ENCODE results near the gene KCNA5.

Gene KCNA5

DNA sequence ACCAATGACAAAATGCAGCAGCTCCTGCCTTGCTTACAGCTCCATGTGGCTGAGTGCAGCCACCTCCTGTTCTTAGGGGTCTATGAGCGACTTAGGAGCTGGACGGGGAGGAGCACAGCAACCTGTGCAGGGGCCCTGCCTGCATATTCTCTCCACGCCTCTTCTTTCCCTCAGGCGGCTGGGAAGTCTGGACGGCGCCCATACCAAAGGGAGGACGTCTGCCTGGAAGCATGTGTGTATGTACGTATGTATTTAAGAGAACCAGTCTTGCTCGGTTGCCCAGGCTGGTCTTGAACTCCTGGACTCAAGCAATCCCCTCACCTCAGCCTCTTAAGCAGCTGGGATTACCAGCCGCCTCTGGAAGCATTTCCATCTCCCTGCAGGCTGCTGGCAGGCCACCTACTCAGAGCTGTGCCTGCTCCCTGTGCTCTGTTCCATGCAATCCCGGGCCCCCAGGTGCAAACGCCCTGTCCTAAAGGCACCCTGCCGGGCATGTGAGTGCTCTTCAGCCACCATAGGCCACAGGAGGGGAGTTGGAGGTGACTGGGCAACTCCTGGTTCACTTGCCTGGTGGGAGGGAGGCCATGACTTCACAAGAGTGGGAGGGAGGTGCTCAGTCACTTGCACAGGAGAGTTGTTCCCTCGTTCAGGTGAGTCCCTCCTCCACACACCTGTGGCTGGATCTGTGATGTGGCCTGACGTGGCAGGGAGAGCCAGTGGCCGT lies 44.3 kb downstream of the KCNA5 start:
- DNase-seq (ENCODE audit: extremely low spot score), result no peak
- TF ChIP-seq ARNT (IDR thresholded peaks at IDR 0.05) (no peak), BHLHE40 (IDR thresholded peaks at IDR 0.05; ENCODE audit: borderline replicate concordance) (no peak), TARDBP (IDR thresholded peaks at IDR 0.05) (no peak), SP1 (IDR thresholded peaks at IDR 0.05) (no peak), L3MBTL2 (conservative IDR thresholded peaks at IDR 0.05) (no peak), FOXK2 (IDR thresholded peaks at IDR 0.05) (no peak), NFRKB (IDR thresholded peaks at IDR 0.05) (no peak), ELF4 (IDR thresholded peaks at IDR 0.05) (no peak), FOXA1 (IDR thresholded peaks at IDR 0.05) (no peak), CTBP1 (IDR thresholded peaks at IDR 0.05; ENCODE audit: borderline replicate concordance) (no peak)
- TF ChIP-seq, protein P1, sequence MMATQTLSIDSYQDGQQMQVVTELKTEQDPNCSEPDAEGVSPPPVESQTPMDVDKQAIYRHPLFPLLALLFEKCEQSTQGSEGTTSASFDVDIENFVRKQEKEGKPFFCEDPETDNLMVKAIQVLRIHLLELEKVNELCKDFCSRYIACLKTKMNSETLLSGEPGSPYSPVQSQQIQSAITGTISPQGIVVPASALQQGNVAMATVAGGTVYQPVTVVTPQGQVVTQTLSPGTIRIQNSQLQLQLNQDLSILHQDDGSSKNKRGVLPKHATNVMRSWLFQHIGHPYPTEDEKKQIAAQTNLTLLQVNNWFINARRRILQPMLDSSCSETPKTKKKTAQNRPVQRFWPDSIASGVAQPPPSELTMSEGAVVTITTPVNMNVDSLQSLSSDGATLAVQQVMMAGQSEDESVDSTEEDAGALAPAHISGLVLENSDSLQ (IDR thresholded peaks at IDR 0.05), result no peak
- ChIA-PET POLR2A (no interaction called here), CTCF (interaction anchor here (1.3 kb wide), 1 partner anchor 232 kb away, joined by 3 read pairs; no protein-coding TSS in a partner anchor)

DNA sequence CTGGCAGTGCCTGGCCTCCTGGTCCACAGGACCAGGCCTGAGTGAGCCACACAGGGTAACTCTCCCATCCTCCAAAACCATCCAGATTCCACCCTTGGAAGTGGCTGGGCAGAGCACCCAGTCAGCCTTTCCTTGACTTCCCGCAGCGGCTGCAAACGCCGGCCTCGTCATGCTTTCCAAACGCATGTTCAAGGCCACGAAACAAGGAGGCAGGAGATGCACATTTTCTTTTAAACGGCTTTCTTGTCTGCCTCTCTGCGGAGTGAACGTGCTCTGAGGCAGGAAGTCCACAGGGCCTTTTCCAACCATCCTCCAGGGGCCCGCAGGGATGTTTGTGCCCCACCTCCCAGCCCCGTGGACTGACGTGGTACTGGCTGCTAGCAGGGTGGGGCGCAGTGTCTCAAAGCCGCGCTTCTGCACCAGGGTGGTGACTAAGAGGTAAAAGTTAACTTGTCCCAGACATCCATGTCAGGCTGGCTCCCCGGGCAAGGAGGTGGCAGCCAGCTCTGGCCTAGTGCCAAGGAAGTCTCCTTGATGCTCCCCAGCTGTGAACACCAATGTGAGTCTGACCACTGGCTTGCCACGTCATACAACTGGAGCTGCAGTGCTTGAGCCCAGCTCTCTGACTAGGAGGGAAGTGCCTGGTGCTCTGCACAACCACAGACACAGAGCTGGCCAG lies 45.0 kb downstream of the KCNA5 start:
- ChIA-PET POLR2A (no interaction called here), CTCF (interaction anchor here (1.3 kb wide), 1 partner anchor 233 kb away, joined by 3 read pairs; no protein-coding TSS in a partner anchor)
- DNase-seq (ENCODE audit: extremely low spot score), result no peak
- TF ChIP-seq SP1 (IDR thresholded peaks at IDR 0.05), result no peak
- TF ChIP-seq ELF4 (IDR thresholded peaks at IDR 0.05), result no peak
- no peak for TF ChIP-seq ZNF384 (IDR thresholded peaks at IDR 0.05)
- TF ChIP-seq CTBP1 (IDR thresholded peaks at IDR 0.05; ENCODE audit: borderline replicate concordance), result no peak
- TF ChIP-seq HDGF (IDR thresholded peaks at IDR 0.05; ENCODE audit: borderline replicate concordance), result no peak
- TF ChIP-seq L3MBTL2 (conservative IDR thresholded peaks at IDR 0.05), result no peak
- no peak for TF ChIP-seq FOXA1 (IDR thresholded peaks at IDR 0.05)
- TF ChIP-seq NFRKB (IDR thresholded peaks at IDR 0.05), result no peak
- no peak for TF ChIP-seq ARNT (IDR thresholded peaks at IDR 0.05)
- TF ChIP-seq, protein P1 (IDR thresholded peaks at IDR 0.05), result no peak
- no peak for TF ChIP-seq FOXK2 (IDR thresholded peaks at IDR 0.05)
- TF ChIP-seq FOXM1 (IDR thresholded peaks at IDR 0.05; ENCODE audit: borderline replicate concordance), result no peak
- TF ChIP-seq LEF1 (IDR thresholded peaks at IDR 0.05; ENCODE audit: borderline replicate concordance), result no peak
- TF ChIP-seq TARDBP (IDR thresholded peaks at IDR 0.05), result no peak
- TF ChIP-seq SUZ12 (IDR thresholded peaks at IDR 0.05), result no peak

DNA sequence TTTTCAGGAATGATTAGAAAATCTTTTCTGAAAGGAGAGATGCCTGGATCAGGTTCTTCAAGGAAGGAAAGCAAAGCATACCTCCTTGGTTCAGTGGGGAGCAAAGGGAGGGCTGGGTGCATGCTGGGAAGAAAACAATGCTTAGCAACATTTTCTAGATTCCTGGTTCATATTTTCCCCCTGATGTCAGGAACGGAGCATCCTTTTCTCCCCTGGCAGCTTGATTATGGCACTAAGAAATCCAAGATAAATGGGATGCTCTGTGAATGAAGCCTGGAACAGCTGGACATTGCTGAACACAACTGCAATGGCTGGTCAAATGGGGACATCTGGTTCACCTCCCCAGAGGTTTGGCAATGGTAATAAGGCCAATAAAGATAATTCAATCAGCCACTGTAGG lies 50.9 kb downstream of the KCNA5 start:
- DNase-seq (ENCODE audit: extremely low spot score), result no peak
- CTCF ChIA-PET, result interaction anchor here (0.6 kb wide), 1 partner anchor 143 kb away, joined by 3 read pairs; no protein-coding TSS in a partner anchor
- TF ChIP-seq ZNF384 (IDR thresholded peaks at IDR 0.05) (no peak), HDGF (IDR thresholded peaks at IDR 0.05; ENCODE audit: borderline replicate concordance) (no peak), FOXM1 (IDR thresholded peaks at IDR 0.05; ENCODE audit: borderline replicate concordance) (no peak), ARNT (IDR thresholded peaks at IDR 0.05) (no peak), FOXK2 (IDR thresholded peaks at IDR 0.05) (no peak), L3MBTL2 (conservative IDR thresholded peaks at IDR 0.05) (no peak), FOXA1 (IDR thresholded peaks at IDR 0.05) (no peak), SUZ12 (IDR thresholded peaks at IDR 0.05) (no peak), BHLHE40 (IDR thresholded peaks at IDR 0.05; ENCODE audit: borderline replicate concordance) (no peak), ELF4 (IDR thresholded peaks at IDR 0.05) (no peak), TARDBP (IDR thresholded peaks at IDR 0.05) (no peak)
- TF ChIP-seq, protein P1 (IDR thresholded peaks at IDR 0.05), result no peak
- POLR2A ChIA-PET, result no interaction called here

DNA sequence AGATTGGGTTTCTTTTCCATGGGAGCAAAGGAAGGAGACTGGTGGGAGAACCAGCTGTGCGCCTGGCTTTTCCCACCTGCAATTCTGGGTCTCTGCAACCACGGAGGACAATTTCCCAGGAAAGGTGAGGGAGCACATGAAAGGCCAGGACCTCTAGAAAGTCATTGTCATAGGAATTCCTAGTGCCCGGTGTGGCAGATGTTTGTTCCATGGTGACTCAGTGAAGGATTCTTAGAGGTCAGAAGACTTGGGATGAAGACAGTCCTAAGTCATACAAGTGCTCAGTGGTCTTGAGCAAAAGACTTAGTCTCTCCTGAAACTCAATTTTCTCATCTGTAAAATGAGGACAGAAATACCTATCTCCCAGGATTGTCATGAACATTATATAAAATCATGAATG lies 51.3 kb downstream of the KCNA5 start:
- TF ChIP-seq SP1 (IDR thresholded peaks at IDR 0.05), result no peak
- TF ChIP-seq FOXA1 (IDR thresholded peaks at IDR 0.05), result no peak
- no peak for TF ChIP-seq BHLHE40 (IDR thresholded peaks at IDR 0.05; ENCODE audit: borderline replicate concordance)
- no peak for TF ChIP-seq NFRKB (IDR thresholded peaks at IDR 0.05)
- TF ChIP-seq FOXM1 (IDR thresholded peaks at IDR 0.05; ENCODE audit: borderline replicate concordance), result no peak
- no peak for TF ChIP-seq ZNF384 (IDR thresholded peaks at IDR 0.05)
- no peak for TF ChIP-seq FOXK2 (IDR thresholded peaks at IDR 0.05)
- TF ChIP-seq SUZ12 (IDR thresholded peaks at IDR 0.05), result no peak
- TF ChIP-seq ARNT (IDR thresholded peaks at IDR 0.05), result no peak
- no peak for TF ChIP-seq ELF4 (IDR thresholded peaks at IDR 0.05)
- TF ChIP-seq, protein P1 (IDR thresholded peaks at IDR 0.05), result no peak
- TF ChIP-seq HDGF (IDR thresholded peaks at IDR 0.05; ENCODE audit: borderline replicate concordance), result no peak
- DNase-seq (ENCODE audit: extremely low spot score), result no peak
- CTCF ChIA-PET, result no interaction called here
- POLR2A ChIA-PET, result no interaction called here

Measured in HEK293T (cell line).